HG03039 (cell line): ENCODE data around the gene AKAP9.
"Not testable (repeated sequence)": the region's sequence is repeated elsewhere in the genome, so short reads cannot be mapped to it uniquely, and the experiment has no call there.

Source experiments
- ATAC-seq: cut with Tn5 transposase; IDR thresholded peaks from one replicate; pipeline ENCODE4 v1.9.1; 2021; ENCODE audit warnings: mild to moderate bottlenecking, moderate library complexity; ENCODE audit not compliant: unreplicated experiment

The AKAP9 gene

DNA sequence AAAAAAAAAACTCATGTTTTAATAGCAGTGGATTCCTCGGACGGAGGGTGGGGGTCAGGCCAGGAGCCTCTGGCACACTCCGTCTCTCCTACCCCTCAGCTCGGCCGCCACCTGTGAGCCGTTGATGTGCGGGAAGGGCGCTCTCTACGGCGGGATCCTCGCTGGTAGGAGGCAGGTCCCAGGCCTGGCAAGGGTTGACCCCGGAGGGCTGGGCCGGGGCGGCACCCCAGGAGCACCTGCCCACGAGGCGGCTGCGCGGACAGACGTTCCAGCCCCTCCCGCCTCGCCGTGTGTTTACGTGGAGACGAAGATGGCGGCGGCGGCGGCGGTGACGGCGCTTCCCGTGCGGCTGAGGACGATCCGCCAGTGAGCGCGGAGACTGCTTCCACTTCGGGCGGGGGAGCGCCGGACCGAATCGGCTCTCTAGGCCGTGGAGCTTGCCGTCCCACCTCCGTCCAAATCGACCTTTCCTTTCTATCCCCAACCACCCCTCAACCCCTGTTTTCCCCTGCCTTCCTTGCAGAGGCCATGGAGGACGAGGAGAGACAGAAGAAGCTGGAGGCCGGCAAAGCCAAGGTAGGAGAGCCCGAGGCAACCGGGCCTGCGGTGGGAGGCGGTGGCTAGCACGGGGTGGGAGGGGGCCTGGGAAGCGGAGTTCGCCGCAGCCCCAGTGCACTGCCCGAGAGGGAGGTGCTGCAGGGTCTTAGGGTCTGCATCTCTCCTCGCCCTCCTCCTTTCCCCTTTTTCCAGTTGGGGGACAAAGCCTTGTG is at the start of gene AKAP9:
Gene AKAP9, plus strand, starts transcription at position 291 of the 770 bp plus-strand sequence. Its CDS starts 238 bp downstream, at position 529.
- ATAC-seq, result peak; percentile 96

- ATAC-seq, result no peak
Measured at GRCh38 chr7:91892099-91892705, 48.5 kb upstream of the AKAP9 start.

- no peak for ATAC-seq
Measured at GRCh38 chr7:91892821-91893340, 47.8 kb upstream of the AKAP9 start.

DNA sequence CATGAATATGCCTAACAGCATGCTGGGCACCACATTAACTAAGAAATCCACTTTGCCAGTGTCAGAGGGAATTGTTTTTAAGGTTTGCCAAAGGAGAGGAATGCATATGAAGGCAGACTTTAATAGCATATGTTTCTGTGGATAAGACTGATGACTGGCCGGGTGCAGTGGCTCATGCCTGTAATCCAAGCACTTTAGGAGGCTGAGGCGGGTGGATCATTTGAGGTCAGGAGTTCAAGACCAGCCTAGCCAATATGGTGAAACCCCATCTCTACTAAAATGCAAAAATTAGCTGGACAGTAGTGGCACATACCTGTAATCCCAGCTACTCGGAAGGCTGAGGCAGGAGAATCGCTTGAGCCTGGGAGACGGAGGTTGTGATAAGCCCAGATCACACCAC is 47.0 kb upstream of the AKAP9 start:
- ATAC-seq, result not testable (repeated sequence)

GRCh38 chr7:91894781-91895480 is 45.7 kb upstream of the AKAP9 start:
- ATAC-seq, result no peak

DNA sequence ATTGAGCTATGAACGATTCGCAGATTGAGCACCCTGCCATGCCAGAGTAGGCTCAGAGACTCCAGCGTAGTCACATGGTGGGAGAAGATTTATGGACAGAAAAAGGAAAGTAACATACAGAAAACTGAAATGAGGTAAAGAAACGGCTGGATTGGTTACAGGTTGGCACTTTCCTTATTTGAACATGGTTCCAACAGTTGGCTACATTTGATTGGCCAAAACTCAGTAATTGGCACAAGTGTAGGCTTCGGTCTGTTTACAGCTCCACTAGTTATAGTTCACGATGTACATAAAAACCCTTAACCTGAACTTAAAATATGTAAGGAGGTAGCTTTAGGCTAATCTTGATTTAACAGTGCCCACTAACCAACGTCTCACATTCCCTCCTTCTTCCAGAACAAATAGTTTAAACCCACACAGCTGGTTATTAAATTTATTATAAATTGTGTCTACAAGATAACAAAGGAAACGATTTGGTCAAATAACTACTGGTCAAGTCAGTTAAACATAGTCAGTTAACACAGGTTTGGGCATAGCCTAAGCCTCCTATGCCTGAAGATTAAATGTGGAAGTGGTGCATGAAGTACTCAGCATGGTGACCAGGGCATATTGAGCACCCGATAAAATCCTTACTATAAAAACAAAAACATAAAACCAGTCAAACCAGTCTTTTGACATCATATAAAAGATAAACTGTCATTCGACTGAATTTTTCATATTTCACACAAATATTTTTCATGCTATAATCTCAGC is 42.2 kb upstream of the AKAP9 start:
- no peak for ATAC-seq

DNA sequence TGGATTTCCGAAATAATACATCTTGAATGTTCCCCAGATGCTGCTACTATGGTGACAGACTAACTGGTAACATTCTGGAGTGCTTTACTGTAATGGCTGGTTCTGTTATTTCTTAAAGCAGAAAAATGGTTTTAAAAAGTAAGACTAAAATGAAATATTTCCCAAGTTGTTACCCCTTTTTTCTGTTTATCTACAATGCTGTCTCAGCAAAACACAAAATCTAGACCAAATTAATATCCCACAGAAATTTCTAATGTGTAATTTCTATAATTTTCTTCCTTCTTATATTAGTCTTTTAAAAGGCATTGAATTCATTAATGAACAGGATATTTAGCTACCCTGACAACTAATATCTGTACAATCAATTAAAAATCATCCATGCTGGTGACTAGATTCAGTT is 41.1 kb upstream of the AKAP9 start:
- ATAC-seq, result no peak

GRCh38 chr7:91910171-91910570 is 30.5 kb upstream of the AKAP9 start:
- no peak for ATAC-seq

DNA sequence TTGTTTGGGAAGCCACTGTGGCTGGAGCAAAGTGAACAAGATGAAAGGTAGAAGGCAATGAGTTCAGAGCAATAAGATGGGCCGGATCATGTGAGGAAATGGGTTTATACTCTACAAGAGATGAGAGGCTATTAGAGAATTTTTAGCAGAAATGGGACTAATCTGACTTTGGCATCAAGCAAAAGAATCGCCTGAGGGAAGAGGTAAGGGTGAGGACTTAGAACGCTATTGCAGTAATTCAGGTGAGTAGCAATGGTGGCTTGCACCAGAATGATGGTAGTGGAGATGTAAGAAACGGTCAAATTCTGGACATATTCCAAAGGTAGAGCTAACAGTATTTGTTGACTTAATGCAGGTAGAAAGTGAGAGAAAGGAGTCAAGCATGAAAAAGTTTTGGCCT is 29.5 kb upstream of the AKAP9 start:
- ATAC-seq, result no peak

GRCh38 chr7:91912494-91912893 is 28.2 kb upstream of the AKAP9 start:
- ATAC-seq, result no peak

DNA sequence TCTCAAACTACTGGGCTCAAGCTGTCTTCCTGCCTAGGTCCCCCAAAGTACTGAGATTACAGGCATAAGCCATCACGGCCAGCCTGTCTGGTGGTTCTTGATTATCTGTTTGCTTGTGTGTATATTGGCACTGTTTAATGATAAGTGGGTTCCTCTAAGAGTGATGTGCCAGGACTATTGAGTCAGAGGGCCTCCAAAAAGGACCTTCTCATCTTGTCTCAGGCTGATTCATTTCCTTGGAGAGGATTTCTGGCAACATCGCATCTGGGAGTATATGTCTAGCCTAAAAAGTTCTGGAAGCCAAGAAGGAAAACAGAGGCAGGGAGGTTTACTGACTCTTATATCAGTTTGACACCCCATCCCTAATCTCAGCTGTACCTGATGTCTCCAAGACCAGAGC is 27.1 kb upstream of the AKAP9 start:
- ATAC-seq, result no peak

- no peak for ATAC-seq
Measured at GRCh38 chr7:91915401-91916050, 25.1 kb upstream of the AKAP9 start.

- no peak for ATAC-seq
Measured at GRCh38 chr7:91916051-91916440, 24.6 kb upstream of the AKAP9 start.

- no peak for ATAC-seq
Measured at GRCh38 chr7:91918356-91918755, 22.3 kb upstream of the AKAP9 start.

DNA sequence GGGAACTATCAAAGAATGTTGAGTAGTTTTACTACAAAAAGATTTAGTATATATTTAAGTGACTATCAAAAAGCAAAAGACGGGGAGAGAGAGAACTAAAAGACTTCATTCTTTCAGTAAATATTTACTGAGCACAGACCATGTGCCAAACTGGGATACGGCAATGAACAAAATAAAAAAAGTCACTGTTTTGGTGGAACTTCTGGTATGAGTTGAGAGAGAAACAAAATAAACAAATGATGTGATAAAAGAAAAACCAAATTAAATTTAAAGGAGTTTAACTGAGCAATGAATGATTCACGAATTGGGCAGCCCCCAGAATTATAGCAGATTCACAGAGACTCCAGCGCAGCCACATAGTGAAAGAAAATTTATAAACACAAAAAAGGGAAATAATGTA is 17.8 kb upstream of the AKAP9 start:
- no peak for ATAC-seq

DNA sequence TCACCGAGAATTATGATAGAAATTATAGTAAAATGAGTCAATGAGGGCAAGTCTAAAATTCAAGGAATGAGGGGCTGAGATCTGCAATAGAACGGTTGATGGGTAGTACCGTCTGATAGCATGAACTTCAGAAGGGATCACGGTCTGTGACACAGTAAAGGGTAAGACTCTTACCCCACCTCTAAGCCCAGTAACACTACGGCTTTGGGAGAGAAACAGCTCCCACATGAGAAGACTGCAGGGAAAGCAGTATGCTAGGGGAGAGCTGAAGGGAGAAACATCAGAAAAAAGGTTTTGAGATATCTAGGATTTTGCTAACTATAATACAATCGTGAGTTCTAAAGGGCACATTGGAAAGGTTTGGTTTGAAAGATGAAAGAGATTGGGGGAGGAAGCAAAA is 12.8 kb upstream of the AKAP9 start:
- no peak for ATAC-seq

DNA sequence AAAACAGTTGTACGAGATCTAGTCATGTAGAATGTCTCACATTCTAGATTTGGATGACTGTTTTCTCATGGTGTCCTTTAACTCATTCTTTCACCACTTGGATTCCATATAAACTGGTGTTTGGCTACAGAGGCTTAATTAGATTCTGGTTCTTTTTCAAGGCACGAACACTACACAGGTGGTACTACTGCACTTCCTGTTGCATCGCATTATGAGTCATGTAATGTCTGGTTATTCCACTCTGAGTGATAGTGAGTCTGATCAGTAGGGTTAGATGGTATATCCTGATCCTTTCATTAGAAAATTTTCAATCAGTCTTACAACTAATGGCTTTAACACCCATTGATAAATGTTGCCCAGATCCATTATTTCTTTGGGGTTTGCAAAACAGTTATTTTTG is 11.2 kb upstream of the AKAP9 start:
- no peak for ATAC-seq

GRCh38 chr7:91940171-91940570 is 491 bp upstream of the AKAP9 start:
- peak; percentile 17 for ATAC-seq

GRCh38 chr7:91941450-91941849 is 788 bp downstream of the AKAP9 start:
- ATAC-seq, result peak; percentile 28

- no peak for ATAC-seq
Measured at GRCh38 chr7:91942312-91942711, 1.6 kb downstream of the AKAP9 start.

GRCh38 chr7:91944970-91945369 is 4.3 kb downstream of the AKAP9 start:
- not testable (repeated sequence) for ATAC-seq
